KG1 (cell line): ENCODE measurements around the gene CHCHD10.
A peak's percentile ranks its signal among the peaks of the same experiment; 100 is the strongest.

Source experiments
- DNase-seq: peaks from one replicate; lab custom pipeline; 2025; lab: John Stamatoyannopoulos, UW

The CHCHD10 gene

DNA sequence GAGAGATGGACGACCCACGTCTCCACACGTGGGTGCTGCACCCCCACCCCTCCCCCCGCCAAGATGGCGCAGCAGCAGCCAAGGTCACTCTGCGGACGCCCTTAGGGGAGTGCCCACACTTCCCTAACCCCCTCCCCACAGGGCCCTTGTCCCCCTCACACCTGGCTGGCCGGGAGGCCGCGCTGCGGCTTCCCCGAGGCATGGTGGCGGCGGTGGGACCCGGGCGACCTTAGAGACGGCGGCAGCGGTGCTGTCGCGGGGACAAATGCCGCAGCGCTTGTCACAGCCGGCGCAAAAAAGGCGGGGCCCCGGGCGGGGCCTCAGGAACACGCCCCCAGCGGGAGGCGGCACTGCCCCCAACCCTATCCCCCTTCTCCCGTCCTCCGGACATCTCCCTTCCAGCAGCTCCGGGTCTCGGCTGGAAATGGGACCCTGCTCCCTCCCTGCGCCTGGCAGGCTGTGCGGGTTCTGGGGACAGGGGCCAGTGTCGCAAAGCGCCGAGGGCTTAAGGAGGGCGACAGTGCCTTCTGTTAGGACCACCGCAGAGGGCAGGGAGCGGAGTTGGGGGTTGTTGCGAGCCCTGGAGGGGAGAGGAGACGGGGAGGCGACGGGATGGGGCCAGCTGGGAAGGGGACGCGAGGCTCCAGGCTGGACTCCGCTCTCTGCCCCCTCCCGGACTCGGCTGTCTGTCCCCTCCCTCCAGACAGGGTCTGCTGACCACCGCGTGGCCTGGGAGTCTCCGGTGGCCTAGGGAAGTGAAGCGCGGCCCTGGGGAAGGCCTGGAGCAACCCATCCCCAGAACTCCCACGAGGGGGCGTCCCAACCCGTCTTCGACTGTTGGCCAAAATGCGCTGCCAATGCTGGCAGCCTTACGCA, at the start of gene CHCHD10:
Gene CHCHD10 (minus strand): TSS at position 300 of the 876 bp plus-strand sequence. CDS start 98 bp downstream, at position 202.
- peak; percentile 84 for DNase-seq

- no peak for DNase-seq
These were observed 49.4 kb upstream of the CHCHD10 start for GRCh38 chr22:23817146-23817545.

DNA sequence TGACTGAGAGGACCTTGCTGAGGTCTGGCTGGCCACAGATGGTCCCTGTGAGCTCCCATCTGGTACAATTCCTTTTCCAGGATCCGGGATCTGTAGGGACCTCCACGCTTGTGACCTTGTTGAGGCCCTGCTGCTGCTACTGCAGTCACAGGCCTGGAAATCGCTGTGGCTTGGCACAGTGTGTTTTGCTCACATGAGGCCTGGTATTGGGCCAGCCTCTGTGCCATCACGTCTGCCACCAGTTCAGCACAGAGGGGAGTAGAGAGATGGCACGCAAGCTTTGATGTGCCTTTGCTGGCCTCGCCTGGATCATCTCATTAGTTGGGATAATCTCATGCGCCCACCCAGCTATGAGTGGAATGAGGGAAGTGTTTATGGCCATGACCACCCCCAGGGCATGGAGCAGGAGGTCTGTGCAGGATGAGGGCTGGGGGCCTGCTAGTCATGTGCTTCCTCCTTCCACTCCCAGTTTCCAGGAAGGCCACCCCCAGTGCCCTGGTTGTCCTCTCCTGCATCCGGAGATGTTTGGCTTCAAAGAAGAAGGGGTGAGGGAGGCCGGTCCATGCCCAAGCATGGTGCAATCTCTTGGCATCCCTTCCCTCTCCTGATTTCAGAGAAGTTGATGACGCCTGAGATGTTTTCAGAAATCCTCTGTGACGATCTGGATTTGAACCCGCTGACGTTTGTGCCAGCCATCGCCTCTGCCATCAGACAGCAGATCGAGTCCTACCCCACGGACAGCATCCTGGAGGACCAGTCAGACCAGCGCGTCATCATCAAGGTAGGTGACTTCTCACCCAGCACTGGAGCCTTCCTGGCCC, 48.6 kb upstream of the CHCHD10 start:
- DNase-seq, result no peak

DNA sequence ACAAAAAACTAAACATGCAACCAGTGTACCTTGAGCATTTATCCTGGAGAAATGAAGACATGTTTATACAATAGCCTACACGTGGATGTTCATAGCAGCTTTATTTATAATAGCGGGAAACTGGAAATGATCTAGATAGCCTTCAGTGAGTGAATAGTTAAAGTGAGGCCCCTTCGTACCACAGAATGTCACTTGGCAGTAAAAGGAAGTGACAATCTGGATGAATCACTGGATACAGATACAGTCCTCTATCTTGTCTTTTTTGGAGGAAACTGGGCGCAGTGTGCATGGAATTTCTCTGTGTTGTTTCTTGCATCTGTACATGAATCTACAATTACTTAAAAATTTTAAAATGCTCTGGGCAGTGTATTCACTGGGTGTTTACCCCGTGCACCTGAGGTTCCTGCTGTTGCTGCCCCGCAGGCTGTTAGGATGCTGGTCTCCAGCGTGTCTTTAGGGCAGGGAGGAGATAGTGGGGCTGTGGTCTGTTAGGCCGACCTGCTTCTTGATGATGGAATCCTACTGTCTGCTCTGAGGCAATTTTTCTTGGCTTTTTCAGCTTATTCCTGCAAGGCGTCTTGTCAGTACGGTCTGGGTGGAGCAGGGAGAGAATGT, 47.9 kb upstream of the CHCHD10 start:
- no peak for DNase-seq

- no peak for DNase-seq
These were observed 44.6 kb upstream of the CHCHD10 start for GRCh38 chr22:23812378-23812777.

DNA sequence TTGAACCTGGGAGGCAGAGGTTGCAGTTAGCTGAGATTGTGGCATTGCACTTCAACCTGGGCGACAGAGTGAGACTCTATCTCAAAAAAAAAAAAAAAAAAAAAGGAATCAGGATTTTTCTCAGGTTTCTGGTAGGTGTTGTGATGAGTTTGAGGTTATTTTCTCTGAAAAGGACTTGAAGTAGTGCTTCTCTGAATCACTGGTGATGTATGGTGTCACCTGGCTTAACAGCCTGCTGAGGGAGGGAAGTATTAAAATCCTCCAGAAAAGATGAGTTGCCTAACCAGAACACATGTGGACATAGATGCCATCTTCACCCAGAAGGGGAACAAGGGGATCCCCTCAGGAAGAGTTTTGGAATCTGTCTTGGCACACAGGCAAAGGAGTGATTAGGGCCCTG, 39.1 kb upstream of the CHCHD10 start:
- no peak for DNase-seq

- no peak for DNase-seq
These were observed 37.1 kb upstream of the CHCHD10 start for GRCh38 chr22:23804781-23805291.

DNA sequence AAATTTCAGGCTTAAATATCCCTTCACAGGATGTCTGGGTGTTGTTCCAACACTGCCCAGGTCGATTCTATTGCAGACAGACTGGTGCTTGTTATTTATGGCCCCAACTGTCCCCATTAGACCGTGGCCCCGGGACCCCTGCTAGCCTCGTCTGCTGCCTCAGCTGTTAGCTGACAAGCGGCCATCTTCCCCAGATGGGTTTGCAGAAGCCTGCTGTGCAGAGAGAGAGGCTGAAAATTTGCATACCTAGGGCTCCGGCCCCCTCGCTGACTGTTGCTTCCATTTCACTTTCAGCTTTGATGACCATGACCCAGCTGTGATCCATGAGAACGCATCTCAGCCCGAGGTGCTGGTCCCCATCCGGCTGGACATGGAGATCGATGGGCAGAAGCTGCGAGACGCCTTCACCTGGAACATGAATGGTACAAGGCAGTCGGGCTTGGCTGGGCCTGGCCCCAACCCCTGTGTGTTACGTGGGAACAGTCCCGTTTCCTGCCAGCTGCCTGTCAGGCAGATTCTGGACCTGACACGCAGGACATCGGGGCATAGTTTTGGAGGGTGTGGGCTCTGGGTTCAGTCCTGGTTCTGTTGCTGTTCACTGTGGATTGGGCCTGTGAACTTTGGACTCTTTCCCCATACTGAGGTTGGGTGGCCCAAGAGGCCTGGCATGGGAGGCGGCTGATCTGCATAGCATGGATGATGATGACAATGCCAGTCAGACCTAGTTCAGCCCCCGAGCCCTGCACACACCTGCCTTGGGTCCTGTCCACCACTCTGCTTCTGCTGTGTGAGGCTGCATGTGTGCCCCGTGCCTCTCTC, 35.4 kb upstream of the CHCHD10 start:
- DNase-seq, result no peak

- DNase-seq, result no peak
These were observed 34.2 kb upstream of the CHCHD10 start for GRCh38 chr22:23801886-23802377.

DNA sequence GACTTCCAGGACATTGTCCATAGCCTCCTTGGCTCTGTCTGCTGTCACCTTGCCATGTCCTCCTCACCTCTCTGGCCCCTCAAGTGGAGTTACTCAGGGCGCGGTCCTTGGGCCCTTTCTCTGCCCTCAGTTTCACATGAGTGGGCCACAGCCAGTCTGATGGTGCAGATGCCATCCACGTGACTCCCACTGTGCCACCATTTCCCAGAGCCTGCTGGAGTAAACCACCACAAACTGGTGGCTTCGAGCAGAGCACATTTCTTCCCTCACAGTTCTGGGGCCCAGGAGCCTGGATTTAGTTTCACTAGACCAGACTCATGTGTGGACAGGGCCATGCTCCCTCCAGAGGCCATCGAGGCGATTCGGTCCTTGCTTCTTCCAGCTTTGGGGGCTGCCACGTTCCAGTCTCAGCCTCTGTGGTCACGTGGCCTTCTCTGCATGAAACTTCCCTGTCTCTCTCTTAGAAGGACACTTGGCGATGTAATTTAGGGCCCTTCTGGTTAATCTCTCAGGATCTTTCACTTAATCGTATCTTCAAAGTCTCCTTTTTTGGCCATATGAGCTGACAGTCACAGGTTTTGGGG, 33.6 kb upstream of the CHCHD10 start:
- no peak for DNase-seq

GRCh38 chr22:23800297-23801237, 32.8 kb upstream of the CHCHD10 start:
- no peak for DNase-seq

DNA sequence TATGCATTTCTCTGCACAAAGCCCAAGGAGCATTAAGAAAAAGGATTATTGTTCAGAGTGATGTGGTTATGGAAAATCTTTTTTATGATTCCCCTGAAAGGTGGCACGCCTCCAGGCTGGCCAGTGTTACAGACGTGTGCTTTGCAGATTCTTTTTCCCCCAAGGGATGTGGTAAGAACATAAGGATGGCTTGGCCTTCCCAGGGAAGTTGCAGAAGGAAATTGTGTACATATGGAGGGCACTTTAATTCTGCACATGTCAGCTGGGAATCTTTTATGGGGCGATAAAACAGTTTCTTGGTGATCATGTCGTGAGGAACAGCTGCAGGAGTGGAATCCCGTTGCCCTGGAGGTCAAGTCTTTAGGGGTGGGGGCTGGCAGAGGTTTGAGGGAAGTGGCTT, 28.7 kb upstream of the CHCHD10 start:
- DNase-seq, result no peak

GRCh38 chr22:23793326-23793725, 25.6 kb upstream of the CHCHD10 start:
- DNase-seq, result no peak

DNA sequence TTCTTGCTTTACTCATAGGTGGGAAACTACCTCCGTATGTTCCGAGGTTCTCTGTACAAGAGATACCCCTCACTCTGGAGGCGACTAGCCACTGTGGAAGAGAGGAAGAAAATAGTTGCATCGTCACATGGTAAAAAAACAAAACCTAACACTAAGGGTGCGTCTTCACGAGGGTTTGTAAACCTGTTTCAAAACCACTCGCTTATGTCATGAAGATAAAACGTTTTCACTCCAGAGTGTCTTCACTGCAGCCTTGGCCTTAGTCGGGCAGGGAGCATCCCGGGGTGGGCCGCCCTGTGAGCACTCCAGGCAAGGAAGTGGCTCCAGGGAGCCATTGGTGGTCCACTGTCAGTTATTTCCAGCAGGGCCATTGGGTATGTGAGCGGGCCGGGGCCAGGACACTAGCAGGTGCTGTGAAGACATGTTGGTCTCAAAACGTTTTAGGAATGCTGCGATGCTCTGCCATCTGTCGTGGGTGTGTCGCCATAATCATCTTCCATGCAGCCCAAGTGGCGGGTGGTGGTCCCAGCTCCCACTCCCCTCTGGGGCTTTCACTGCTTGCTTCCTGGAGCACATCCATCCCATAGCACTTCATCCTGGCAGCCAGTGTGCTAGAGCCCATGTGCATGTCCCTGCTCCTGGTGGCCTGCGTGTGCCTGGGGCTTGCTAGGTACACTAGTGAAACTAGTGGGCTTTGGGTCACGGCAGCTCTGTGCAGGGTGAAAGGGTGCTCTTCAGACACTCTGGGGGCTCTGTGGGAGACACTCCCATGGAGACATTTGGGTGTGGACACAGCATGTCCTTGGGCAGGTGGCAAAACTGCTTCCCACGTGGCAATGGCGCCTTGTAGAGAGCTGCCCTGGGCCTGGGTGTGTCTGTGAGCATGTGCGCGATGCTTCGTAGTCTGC, 24.2 kb upstream of the CHCHD10 start:
- DNase-seq, result no peak

DNA sequence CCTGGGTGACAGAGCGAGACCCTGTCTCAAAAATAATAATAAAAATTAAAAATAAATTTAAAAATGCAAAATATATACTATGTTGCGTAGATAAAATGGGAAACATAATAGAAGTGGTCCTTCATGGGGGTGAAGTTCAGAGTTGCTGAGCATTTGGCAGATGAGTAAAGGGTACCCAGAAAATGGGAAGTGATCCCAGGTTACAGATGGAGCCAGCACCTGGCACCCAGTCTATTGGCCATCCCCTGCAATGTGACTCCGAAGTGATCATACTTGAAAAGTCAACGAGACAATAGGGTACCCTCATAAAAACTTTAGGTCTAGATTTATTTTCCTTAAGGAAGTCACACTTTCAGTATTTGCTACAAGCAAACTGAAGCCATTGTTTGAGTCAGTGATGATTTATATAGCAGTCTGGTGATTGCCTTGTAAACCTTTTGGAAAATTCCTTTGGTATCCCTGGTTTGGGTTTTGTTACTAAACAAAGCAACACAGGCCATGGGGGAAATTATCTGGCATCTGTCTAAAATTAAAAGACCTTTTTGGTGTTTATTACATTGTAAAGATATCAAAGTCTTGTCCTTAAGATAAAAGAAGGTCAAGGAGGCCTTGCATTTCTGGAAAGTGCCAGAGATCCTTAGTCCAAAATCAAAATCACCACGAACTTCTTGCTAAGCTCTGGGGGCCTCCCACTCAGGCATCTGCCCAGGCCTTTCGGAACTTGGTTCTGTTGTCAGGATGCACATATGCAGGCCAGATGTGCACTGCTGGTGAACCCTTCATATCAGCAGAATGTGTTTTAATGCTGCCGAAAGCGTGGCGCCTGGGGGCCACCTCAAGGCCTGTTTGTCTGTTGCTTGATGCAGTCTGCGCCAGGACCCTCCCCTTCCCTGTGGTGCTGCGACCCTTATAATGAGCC, 23.3 kb upstream of the CHCHD10 start:
- no peak for DNase-seq

DNA sequence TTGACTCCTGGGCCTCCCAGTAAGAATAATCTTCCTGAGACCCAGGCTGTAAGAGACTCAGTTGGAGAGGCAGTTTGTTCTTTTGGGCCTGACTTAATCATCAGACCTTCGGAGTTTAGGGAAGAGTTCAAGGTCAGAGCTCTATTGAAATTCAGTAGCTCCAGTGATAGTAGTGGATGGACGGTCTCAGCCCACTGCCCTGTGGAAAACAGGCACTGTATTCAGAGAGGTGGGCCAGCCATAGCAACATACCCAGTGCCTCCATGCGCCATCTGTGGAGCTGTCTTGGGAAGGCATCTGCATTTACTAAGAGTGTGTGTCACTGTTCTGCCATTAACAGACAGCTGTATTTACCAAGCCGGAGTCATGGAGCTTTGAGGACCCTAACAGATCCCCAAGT, 21.9 kb upstream of the CHCHD10 start:
- no peak for DNase-seq

- DNase-seq, result no peak
These were observed 21.3 kb upstream of the CHCHD10 start for GRCh38 chr22:23789121-23789520.

DNA sequence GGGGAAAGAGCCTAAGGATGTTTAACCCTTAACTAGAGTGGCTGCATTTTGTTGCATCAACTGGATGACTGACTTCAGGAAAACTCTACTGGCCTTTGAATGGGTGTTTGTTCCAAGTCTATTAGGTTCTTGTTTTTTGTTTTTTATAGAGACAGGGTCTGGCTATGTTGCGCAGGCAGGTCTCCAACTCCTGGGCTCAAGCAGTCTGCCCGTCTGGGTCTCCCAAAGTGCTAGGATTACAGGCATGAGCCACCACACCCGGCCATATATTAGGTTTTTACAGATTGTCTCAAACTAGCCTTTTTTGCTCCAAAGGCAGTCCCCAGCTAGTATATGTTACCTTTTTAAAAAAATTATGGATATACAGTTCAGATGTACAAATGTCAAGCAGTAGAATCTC, 20.1 kb upstream of the CHCHD10 start:
- DNase-seq, result no peak
